Spleen (tissue), 11 donors: ENCODE data around the gene ROBO1. TPM values are rescaled to one million over a fixed set of nuclear protein-coding genes. Genes with fewer than 3 reads are reported as not detected.

Experiments used
- DNase-seq: peaks from one replicate; pipeline ENCODE4 v3.0.0-alpha.2; 2020
- H3K27ac ChIP-seq, 8 donors: fragments of 200-600 bp; sonication (generic) in 7 of 8; 1 replicate in 4 of 8; 2 replicates in 4 of 8; pipeline versions ENCODE4 v1.5.0 to v1.8.0; 2016 to 2021; ENCODE audit warnings: inconsistent platforms in 4 of 8, mild to moderate bottlenecking in 4 of 8, moderate library complexity in 1 of 8
- H3K27me3 ChIP-seq, 7 donors: fragments of 200-600 bp; sonication (generic) in 6 of 7; replicated peaks in 1 of 7; 1 replicate in 4 of 7; 2 replicates in 3 of 7; pipeline versions ENCODE4 v1.5.0 to v1.8.0; 2016 to 2021; ENCODE audit warnings: inconsistent platforms in 3 of 7, mild to moderate bottlenecking in 1 of 7
- H3K36me3 ChIP-seq, 6 donors: fragments of 200-600 bp; sonication (generic) in 5 of 6; 1 replicate in 4 of 6; 2 replicates in 2 of 6; pipeline versions ENCODE4 v1.5.0 to v1.8.0; 2016 to 2021; ENCODE audit warnings: inconsistent platforms in 2 of 6
- H3K4me1 ChIP-seq, 6 donors: fragments of 200-600 bp; sonication (generic) in 5 of 6; 1 replicate in 3 of 6; 2 replicates in 3 of 6; pipeline versions ENCODE4 v1.5.0 to v1.8.0; 2016 to 2021; ENCODE audit warnings: inconsistent platforms in 3 of 6
- H3K4me3 ChIP-seq, 8 donors: fragments of 200-600 bp; sonication (generic) in 7 of 8; 1 replicate in 4 of 8; 2 replicates in 4 of 8; pipeline versions ENCODE4 v1.5.0 to v1.8.0; 2016 to 2021; ENCODE audit warnings: inconsistent platforms in 4 of 8, mild to moderate bottlenecking in 4 of 8, moderate library complexity in 2 of 8
- H3K9me3 ChIP-seq, 8 donors: fragments of 200-600 bp; sonication (generic) in 7 of 8; 1 replicate in 4 of 8; 2 replicates in 4 of 8; pipeline versions ENCODE4 v1.5.0 to v1.8.0; 2016 to 2021; ENCODE audit warnings: inconsistent platforms in 4 of 8
- POLR2A ChIP-seq, 3 donors: fragments of 450-650 bp; IDR thresholded peaks; one replicate each; pipeline ENCODE4 v1.5.1; 2017; ENCODE audit warnings: antibody characterized with exemption in 3 of 3, mild to moderate bottlenecking in 1 of 3
- POLR2AphosphoS5 ChIP-seq, 3 donors: sonication (generic); formaldehyde crosslinking; IDR thresholded peaks; one replicate each; pipeline ENCODE4 v1.5.1; 2017; ENCODE audit warnings: antibody characterized with exemption in 3 of 3
- WGBS, 5 donors: extraction: QIAGEN DNeasy Blood & Tissue Kit in 3 of 5; methylation state at CpG; one replicate each; pipeline versions ENCODE4 v1.1.5 to v1.1.7; 2013 to 2018; 5-methylcytosine and 5-hydroxymethylcytosine counted together
- intact Hi-C: fragments of 100-400 bp; cut with DNase I; formaldehyde crosslinking; loops from one replicate; pipeline ENCODE4 v1.15.0; 2023; ENCODE audit warnings: low total_unique reads
- polyA plus RNA-seq, 3 donors: library from polyadenylated mRNA; stranded (reverse); fragments of 200-250 nt; gene quantifications; one replicate each; pipeline ENCODE4 v1.2.1, GENCODE V29; 2013
- total RNA-seq, 7 donors: library from RNA; depleted of rRNA in 3 of 7; stranded (reverse); fragments of >200 nt in 3 of 7; fragmentation: NEBNext Ultra II Directional in 4 of 7; extraction: Animal tissue kit (Norgen Biotek cat#: 25700) in 4 of 7; gene quantifications; one replicate each; pipeline versions ENCODE4 v1.1.0 to v1.2.1, GENCODE V29; 2016 to 2021
- TF ChIP-seq, protein P1 (sequence below), 11 experiments: fragments of 200-600 bp in 7 of 11; fragments of 450-650 bp in 4 of 11; sonication (generic) in 4 of 11; IDR thresholded peaks in 8 of 11; conservative IDR thresholded peaks in 3 of 11; 1 replicate in 7 of 11; 2 replicates in 4 of 11; pipeline versions ENCODE4 v1.4.0 to v1.8.0; 2016 to 2021; ENCODE audit warnings: antibody characterized with exemption in 11 of 11, inconsistent platforms in 4 of 11, mild to moderate bottlenecking in 1 of 11
- donor health status: healthy with polysubstance abuse.
- donor health status: DM: no; HTN: no; CAD: no; lungs with moderate emphysema.
- donor health status: DM: no; HTN: no; CAD: no.
- donor health status: Bipolar disorder and iron deficiency.
- donor health status: healthy.
- donor health status: DM: no; HTN: no; CAD: no.
- donor health status: DM: yes; HTN: yes; CAD: no.

The ROBO1 gene
- total and polyA plus RNA-seq, 10 donors, result 3.4 to 37.3 (median 26.0) TPM

- H3K9me3 ChIP-seq, result peaks cover 0 to 4% (median 0%) of the 10 kb centered on the region in 8 donors
- no peaks in the 10 kb centered on the region for H3K27me3 ChIP-seq
- H3K4me3 ChIP-seq, result no peak overlapping the region
- intact Hi-C loops, result no loop called here
- no peaks in the 10 kb centered on the region for H3K36me3 ChIP-seq
- WGBS, 5 donors, result 76 to 88% (median 81%) methylated on average over 4 of the region's 4 CpGs
- TF ChIP-seq POLR2A (IDR thresholded peaks at IDR 0.05) (no peak), POLR2AphosphoS5 (IDR thresholded peaks at IDR 0.05) (no peak)
- TF ChIP-seq, protein P1, sequence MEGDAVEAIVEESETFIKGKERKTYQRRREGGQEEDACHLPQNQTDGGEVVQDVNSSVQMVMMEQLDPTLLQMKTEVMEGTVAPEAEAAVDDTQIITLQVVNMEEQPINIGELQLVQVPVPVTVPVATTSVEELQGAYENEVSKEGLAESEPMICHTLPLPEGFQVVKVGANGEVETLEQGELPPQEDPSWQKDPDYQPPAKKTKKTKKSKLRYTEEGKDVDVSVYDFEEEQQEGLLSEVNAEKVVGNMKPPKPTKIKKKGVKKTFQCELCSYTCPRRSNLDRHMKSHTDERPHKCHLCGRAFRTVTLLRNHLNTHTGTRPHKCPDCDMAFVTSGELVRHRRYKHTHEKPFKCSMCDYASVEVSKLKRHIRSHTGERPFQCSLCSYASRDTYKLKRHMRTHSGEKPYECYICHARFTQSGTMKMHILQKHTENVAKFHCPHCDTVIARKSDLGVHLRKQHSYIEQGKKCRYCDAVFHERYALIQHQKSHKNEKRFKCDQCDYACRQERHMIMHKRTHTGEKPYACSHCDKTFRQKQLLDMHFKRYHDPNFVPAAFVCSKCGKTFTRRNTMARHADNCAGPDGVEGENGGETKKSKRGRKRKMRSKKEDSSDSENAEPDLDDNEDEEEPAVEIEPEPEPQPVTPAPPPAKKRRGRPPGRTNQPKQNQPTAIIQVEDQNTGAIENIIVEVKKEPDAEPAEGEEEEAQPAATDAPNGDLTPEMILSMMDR (IDR thresholded peaks at IDR 0.05 in 8 of 11, conservative IDR thresholded peaks at IDR 0.05 in 3 of 11), result no peak
- H3K4me1 ChIP-seq, result no peaks in the 10 kb centered on the region
- DNase-seq, result no peak
- H3K27ac ChIP-seq, result no peak overlapping the region
Observed at GRCh38 chr3:78838362-78838761, 929.4 kb downstream of the ROBO1 start.

- WGBS, 5 donors, result 77 to 92% (median 82%) methylated on average over 3 of the region's 3 CpGs
- intact Hi-C loops, result no loop called here
- DNase-seq, result no peak
Observed at GRCh38 chr3:78834910-78835309, 932.9 kb downstream of the ROBO1 start.

GRCh38 chr3:78832785-78833204 lies 935.0 kb downstream of the ROBO1 start:
- Histone ChIP-seq H3K36me3 (no peaks in the 10 kb centered on the region), H3K4me3 (no peak overlapping the region), H3K27me3 (no peaks in the 10 kb centered on the region), H3K9me3 (peaks cover 0 to 17% (median 4%) of the 10 kb centered on the region in 8 donors), H3K27ac (no peak overlapping the region), H3K4me1 (no peaks in the 10 kb centered on the region)
- WGBS, 5 donors, result 88 to 96% (median 89%) methylated on average over 5 of the region's 5 CpGs
- no peak for DNase-seq
- TF ChIP-seq POLR2A (IDR thresholded peaks at IDR 0.05) (no peak), POLR2AphosphoS5 (IDR thresholded peaks at IDR 0.05) (no peak)
- TF ChIP-seq, protein P1 (IDR thresholded peaks at IDR 0.05 in 8 of 11, conservative IDR thresholded peaks at IDR 0.05 in 3 of 11), result no peak
- intact Hi-C loops, result no loop called here

More at GRCh38 chr3:78834910-78835309, 932.9 kb downstream of the ROBO1 start:
- H3K36me3 ChIP-seq, result no peaks in the 10 kb centered on the region
- H3K27me3 ChIP-seq, result no peaks in the 10 kb centered on the region
- H3K4me3 ChIP-seq, result no peak overlapping the region
- TF ChIP-seq POLR2A (IDR thresholded peaks at IDR 0.05), result no peak
- TF ChIP-seq, protein P1 (IDR thresholded peaks at IDR 0.05 in 8 of 11, conservative IDR thresholded peaks at IDR 0.05 in 3 of 11), result no peak
- no peak for TF ChIP-seq POLR2AphosphoS5 (IDR thresholded peaks at IDR 0.05)
- no peak overlapping the region for H3K27ac ChIP-seq
- H3K9me3 ChIP-seq, result peaks cover 0 to 16% (median 6%) of the 10 kb centered on the region in 8 donors
- no peaks in the 10 kb centered on the region for H3K4me1 ChIP-seq

DNA sequence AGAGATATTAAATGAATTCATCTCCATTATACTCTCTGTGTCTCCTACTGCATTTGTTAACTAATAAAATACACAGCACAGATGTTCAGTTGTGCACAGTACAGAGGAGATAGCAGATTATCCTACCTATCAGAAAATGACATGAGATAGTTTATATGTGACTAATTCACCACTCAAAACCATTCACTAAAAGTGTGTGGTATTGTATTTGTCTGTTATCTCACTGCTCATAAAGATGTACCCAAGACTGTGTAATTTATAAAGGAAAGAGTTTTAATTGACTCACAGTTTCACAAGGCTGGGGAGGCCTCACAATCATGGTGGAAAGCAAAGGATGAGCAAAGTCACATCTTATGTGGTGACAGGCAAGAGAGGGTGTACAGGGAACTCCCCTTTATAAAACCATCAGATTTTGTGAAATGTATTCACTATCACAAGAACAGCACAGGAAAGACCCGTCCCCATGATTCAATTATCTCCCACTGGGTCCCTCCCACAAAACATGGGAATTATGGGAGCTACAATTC lies 936.3 kb downstream of the ROBO1 start:
- no peaks in the 10 kb centered on the region for H3K27me3 ChIP-seq
- no peak for TF ChIP-seq POLR2A (IDR thresholded peaks at IDR 0.05)
- TF ChIP-seq, protein P1 (IDR thresholded peaks at IDR 0.05 in 8 of 11, conservative IDR thresholded peaks at IDR 0.05 in 3 of 11), result no peak
- TF ChIP-seq POLR2AphosphoS5 (IDR thresholded peaks at IDR 0.05), result no peak
- H3K27ac ChIP-seq, result no peak overlapping the region
- H3K9me3 ChIP-seq, result peaks cover 0 to 17% (median 4%) of the 10 kb centered on the region in 8 donors
- no peak for DNase-seq
- H3K36me3 ChIP-seq, result no peaks in the 10 kb centered on the region
- intact Hi-C loops, result no loop called here
- no peaks in the 10 kb centered on the region for H3K4me1 ChIP-seq
- no peak overlapping the region for H3K4me3 ChIP-seq
- WGBS, 5 donors, result 61 to 84% (median 76%) methylated on average over 1 of the region's 1 CpG
